H4 (cell line): ENCODE measurements around the gene COPZ2. TPM values are rescaled to one million over a fixed set of nuclear protein-coding genes. Genes with fewer than 3 reads are reported as not detected.
A peak's percentile ranks its signal among the peaks of the same experiment; 100 is the strongest.

Source experiments
- DNase-seq: peaks from one replicate; pipeline ENCODE4 v3.0.0-alpha.2; 2015; ENCODE audit warnings: low spot score
- total RNA-seq: library from RNA; depleted of rRNA; stranded (reverse); fragments of >200 nt; shearing (Covaris generic); gene quantifications from 2 replicates; pipeline ENCODE4 v1.2.3, GENCODE V29; 2014; rRNA removed

Gene COPZ2
- total RNA-seq, 1 experiment from 2014 or later, result 16.9 TPM

- peak; percentile 55 for DNase-seq
Measured at GRCh38 chr17:47987240-47987835, 50.3 kb downstream of the COPZ2 start.

GRCh38 chr17:47986520-47986919 is 51.1 kb downstream of the COPZ2 start:
- DNase-seq, result no peak

DNA sequence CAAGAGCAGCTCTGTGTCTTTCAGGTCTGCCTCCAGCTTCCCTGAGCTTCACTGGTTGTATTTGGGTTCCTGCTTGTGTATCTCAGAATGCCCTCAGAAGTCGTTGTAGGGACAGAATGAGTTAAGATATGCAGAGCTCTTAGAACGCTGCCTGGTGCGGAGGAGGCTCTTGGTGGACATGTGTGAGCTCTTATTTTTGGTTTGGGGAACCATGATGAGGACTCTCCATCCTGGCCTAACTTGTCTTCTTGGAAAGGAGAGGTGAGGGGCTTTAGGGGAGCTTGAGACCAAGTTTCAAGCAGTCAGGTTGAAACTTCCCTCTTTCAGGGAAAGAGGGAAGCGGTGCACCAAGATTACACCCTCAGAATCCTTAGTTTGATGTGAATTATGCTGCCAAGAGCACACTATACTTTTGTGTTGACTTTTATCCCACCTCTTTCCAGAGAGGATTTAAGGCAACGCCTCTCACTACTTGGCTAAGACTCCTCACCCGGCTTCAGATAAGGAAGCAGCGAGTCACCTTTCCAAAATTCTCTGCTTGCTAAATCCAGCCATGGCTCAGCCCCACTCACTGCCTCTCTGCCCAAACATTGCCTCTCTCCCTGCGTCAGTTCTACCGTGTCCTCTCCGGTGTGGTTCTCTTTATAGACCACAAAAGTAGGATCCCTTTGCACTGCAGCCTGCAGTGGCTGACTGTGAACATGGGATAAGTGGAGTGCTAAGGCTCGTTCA is 53.9 kb downstream of the COPZ2 start:
- no peak for DNase-seq

GRCh38 chr17:47982645-47983390 is 54.8 kb downstream of the COPZ2 start:
- DNase-seq, result no peak

GRCh38 chr17:47982091-47982617 is 55.4 kb downstream of the COPZ2 start:
- DNase-seq, result no peak

DNA sequence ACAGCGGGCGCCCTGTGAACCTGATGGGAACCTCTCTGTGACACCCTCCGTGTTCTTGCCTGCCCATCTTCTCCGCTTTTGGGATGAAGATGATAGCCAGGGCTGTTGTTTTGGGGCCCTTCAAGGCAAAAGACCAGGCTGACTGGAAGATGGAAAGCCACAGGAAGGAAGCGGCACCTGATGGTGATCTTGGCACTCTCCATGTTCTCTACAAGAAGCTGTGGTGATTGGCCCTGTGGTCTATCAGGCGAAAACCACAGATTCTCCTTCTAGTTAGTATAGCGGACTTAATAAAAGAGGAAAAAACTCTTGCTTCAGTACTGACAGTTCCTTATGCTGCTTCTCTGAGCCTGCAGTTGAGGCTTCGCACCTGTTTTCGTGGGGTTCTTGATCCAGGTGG is 56.1 kb downstream of the COPZ2 start:
- DNase-seq, result no peak

GRCh38 chr17:47980541-47980940 is 57.1 kb downstream of the COPZ2 start:
- DNase-seq, result no peak

DNA sequence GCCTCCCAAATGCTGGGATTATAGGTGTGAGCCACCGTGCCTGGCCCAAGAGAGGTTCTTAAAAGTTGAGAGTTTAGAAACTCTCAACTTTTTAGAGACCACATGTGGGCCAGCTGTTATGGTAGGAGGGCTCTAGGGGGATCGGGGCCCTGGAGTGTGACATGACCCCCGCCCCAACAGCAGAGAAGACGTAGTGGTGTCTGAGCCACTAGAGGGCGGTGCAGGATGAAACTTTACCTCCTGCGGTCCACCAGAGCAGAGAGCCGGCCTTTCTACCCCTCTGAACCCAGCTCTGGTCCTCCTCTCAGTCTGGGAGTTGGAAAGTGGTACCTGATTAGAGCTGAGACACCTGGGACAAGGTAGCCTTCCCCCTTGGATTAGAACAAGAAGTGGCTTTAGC is 59.3 kb downstream of the COPZ2 start:
- peak; percentile 54 for DNase-seq

Other genes with a start within 250 kb of the COPZ2 start
- gene OSBPL7, start 216.0 kb downstream of the COPZ2 start, total RNA-seq, result 1.9 and 4.4 TPM in 2 replicates
- gene MRPL10, start 206.3 kb downstream of the COPZ2 start, total RNA-seq, result 54.8 and 69.1 TPM in 2 replicates
- 0.27 and 0.35 TPM in 2 replicates for gene LRRC46, start 206.1 kb downstream of the COPZ2 start, total RNA-seq
- gene SCRN2, start 196.5 kb downstream of the COPZ2 start, total RNA-seq, result 21.0 and 21.9 TPM in 2 replicates
- gene SP6, start 186.6 kb downstream of the COPZ2 start, total RNA-seq, result 0.14 and 0.21 TPM in 2 replicates
- gene SP2, start 141.6 kb downstream of the COPZ2 start, total RNA-seq, result 1.0 and 1.9 TPM in 2 replicates
- gene PNPO, start 96.2 kb downstream of the COPZ2 start, total RNA-seq, result 38.2 and 47.5 TPM in 2 replicates
- gene PRR15L, start 79.9 kb downstream of the COPZ2 start, total RNA-seq, result not detected in 2 replicates
- 53.4 and 57.6 TPM in 2 replicates for gene CDK5RAP3, start 66.7 kb downstream of the COPZ2 start, total RNA-seq
- 36.7 and 50.5 TPM in 2 replicates for gene NFE2L1, start 10.6 kb upstream of the COPZ2 start, total RNA-seq
- 110 and 116 TPM in 2 replicates for gene CBX1, start 63.7 kb upstream of the COPZ2 start, total RNA-seq
- gene SNX11, start 70.0 kb upstream of the COPZ2 start, total RNA-seq, result 15.2 and 17.4 TPM in 2 replicates